Right forelimb (tissue), 1 donor: ENCODE measurements around the gene ARF3.

Experiments used
- DNase-seq: peaks from one replicate; pipeline ENCODE4 v3.0.0-alpha.2; 2018

Gene ARF3

GRCh38 chr12:48980953-48981756 lies 23.9 kb upstream of the ARF3 start:
- DNase-seq = no peak

GRCh38 chr12:48980389-48980952 lies 23.2 kb upstream of the ARF3 start:
- DNase-seq = no peak

- peak; percentile 57 for DNase-seq
Observed at GRCh38 chr12:48979602-48980388, 22.5 kb upstream of the ARF3 start.

GRCh38 chr12:48978741-48979601 lies 21.7 kb upstream of the ARF3 start:
- DNase-seq = peak; percentile 51

- DNase-seq = no peak
Observed at GRCh38 chr12:48978291-48978740, 21.0 kb upstream of the ARF3 start, which contains the start of gene WNT1. Gene WNT1, plus strand, starts transcription at chr12:48978322. Its CDS starts 329 bp downstream, at chr12:48978651.

GRCh38 chr12:48977290-48978281 lies 20.3 kb upstream of the ARF3 start:
- DNase-seq = peak; percentile 73

- DNase-seq = peak; percentile 56
Observed at GRCh38 chr12:48973941-48974673, 16.8 kb upstream of the ARF3 start.

- DNase-seq = peak; percentile 51
Observed at GRCh38 chr12:48973531-48973930, 16.2 kb upstream of the ARF3 start.

- no peak for DNase-seq
Observed at GRCh38 chr12:48972952-48973483, 15.7 kb upstream of the ARF3 start.

GRCh38 chr12:48972213-48972951 lies 15.1 kb upstream of the ARF3 start:
- peak; percentile 45 for DNase-seq

- DNase-seq = no peak
Observed at GRCh38 chr12:48970702-48971334, 13.5 kb upstream of the ARF3 start.

GRCh38 chr12:48969833-48970701 lies 12.8 kb upstream of the ARF3 start:
- DNase-seq = peak; percentile 56

GRCh38 chr12:48969160-48969771 lies 12.0 kb upstream of the ARF3 start:
- no peak for DNase-seq

- no peak for DNase-seq
Observed at GRCh38 chr12:48968467-48968866, 11.2 kb upstream of the ARF3 start.

GRCh38 chr12:48967991-48968390 lies 10.7 kb upstream of the ARF3 start:
- no peak for DNase-seq

- DNase-seq = no peak
Observed at GRCh38 chr12:48966177-48966895, 9.0 kb upstream of the ARF3 start.
